ENCODE results near the gene MARS1.
"Not testable (repeated sequence)": the region's sequence is repeated elsewhere in the genome, so short reads cannot be mapped to it uniquely, and the experiment has no call there.

MARS1 gene

GRCh38 chr12:57473886-57474285 is 14.0 kb upstream of the MARS1 start:
- DNase-seq, result no peak

DNA sequence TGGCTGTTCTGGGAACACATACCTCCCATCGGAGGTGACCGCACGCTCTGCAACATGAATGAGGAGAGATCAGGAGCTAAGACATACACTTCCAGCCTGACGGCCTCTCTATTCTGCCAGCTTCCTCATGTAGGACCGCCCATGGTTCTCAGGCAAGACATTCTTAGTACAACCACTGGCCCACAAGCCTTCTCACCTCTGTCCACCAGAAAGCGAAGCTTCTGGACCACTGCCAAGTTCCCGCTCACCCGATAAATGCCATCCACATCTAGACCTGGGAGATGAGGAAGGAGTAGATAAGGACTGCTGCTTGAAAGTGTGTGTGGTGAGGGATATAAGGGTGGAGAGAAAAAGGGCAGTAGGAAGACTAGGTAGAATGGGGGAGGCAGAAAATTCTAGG is 13.4 kb upstream of the MARS1 start:
- no peak for DNase-seq

- DNase-seq, result no peak
These were observed 13.0 kb upstream of the MARS1 start for GRCh38 chr12:57474862-57475261.

- no peak for DNase-seq
These were observed 12.4 kb upstream of the MARS1 start for GRCh38 chr12:57475271-57476161.

DNA sequence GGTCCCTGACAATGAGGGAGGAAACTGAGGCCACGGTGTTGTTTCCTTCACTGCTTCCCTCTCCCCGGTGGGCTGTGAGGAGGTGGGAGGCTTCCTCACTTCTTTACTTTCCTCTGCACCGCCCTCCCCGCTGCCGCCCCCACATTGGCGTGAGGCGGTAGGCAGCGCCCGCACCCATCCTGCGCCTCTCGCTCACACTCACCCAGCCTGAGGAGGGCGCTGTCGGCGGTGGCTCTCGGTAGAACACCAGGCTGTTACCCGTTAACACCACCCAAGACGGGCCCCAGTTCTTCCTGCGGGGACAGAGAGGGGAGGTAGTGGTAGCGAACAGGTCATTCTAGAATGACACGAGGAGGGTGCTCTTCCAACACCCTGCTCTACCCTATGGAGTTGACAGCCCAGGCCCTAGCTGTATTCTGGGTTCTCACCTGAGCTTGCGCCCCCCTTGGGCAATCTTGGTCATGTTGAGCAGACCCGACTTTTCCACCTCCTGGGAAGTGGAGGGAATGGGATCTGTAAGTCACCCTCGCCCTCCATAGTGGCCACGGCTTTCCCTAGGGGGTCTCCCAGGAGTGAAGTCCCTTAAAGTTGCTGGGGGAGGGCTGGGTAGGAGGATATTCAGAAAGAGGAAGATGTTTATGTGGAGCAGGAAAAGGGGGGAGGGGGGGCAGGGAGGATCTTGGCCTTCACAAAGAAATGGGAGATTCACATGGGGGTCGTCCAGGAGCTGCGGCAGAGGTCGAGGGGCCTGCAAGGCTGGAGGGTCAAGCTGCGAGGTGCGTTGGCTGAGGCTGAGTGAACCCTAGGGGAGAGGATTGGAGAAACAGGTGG is 11.5 kb upstream of the MARS1 start:
- peak; percentile 79 for DNase-seq

DNA sequence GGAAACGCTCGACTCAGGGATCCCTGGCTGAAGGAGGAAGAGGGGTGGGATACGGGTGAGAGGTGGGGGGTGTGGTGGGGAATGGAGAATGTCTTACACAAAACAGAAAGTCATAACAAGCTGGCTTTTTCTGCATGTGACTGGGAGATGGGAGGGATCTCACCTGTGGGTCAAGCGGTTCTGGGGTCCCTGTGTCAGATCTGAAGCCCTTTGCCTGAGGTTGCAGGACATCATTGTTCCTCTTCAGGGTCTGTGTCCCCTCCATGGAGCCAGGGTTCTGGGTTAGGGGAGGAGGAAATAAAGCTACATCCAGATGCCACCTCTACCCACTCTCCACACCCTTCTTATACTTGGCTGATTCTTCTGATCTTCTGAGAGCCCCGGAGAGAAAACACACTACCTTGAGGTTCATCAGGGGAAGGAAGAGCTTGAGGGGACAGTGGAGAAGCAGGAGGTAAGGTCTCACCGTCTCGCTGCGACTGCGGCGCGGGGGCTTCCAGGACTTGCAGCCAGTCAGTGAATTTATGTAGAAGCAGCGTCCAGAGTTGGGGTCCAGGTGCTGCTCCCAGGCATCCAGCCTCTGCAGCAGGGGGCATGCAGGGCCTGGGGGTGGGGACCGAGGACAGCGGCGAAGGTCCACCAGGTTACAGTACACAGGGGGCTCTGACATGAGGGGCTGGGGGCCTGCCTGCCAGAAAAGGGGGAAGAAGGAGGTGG is 10.7 kb upstream of the MARS1 start:
- peak; percentile 41 for DNase-seq

- peak; percentile 70 for DNase-seq
These were observed 9.9 kb upstream of the MARS1 start for GRCh38 chr12:57477710-57478681.

DNA sequence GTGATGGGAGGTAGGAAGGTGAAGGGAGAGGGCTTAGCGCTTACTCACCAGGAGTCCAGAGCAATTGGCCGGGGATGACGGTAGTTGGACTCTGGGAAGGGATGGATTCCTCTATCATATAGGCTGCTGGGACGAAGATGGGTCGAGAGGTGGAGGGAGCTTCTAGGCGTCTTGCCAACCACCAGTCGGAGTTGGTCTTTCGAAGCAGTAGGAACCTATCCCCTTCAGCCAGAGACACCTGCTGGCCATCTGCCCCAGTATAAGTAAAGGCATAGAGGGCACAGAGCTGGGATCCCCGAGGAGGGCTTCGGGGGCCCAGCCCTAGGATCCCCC is 8.9 kb upstream of the MARS1 start:
- DNase-seq, result no peak

DNA sequence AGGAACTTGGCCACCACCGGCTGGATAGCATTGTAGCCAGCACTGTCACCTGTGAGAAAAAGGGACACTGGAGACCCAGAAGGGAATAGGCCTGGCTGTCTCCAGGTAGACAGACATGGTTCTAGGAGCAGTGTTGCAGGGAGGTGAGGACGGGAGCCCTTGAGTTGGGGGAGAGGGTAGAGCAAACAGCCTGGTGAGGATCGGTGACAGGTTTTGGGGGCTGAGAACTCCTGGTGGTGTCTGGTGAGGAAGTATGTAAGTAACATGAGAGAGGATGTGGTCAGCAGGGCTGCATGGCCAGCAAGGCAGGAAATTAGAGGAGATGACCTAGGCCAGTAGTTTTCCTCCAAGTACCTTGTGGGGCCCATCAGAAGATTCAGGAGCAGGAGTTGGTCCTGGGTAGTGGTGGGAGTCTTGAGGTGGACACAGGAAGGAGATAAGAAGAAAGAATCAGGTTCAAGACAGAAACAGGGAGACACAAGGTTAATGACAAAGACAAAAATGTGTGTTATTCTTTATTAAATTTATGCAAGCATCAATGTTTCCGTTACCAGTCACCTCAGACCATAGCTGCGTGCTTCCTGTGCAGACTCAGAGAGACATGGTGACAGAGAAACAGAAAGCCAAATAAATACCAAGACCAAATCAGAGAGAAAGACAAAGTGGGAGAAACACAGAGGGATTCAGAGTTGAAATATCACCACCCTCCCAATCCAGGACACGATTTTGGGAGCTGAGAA is 8.3 kb upstream of the MARS1 start, which contains the start of gene ARHGAP9:
ARHGAP9 (minus strand) TSS at position 491 of the 740 bp plus-strand sequence; CDS start at position 31, 460 bp downstream.
- DNase-seq, result peak; percentile 66

- DNase-seq, result no peak
These were observed 6.2 kb upstream of the MARS1 start for GRCh38 chr12:57481671-57482070.

GRCh38 chr12:57483466-57483865 is 4.4 kb upstream of the MARS1 start:
- DNase-seq, result no peak

DNA sequence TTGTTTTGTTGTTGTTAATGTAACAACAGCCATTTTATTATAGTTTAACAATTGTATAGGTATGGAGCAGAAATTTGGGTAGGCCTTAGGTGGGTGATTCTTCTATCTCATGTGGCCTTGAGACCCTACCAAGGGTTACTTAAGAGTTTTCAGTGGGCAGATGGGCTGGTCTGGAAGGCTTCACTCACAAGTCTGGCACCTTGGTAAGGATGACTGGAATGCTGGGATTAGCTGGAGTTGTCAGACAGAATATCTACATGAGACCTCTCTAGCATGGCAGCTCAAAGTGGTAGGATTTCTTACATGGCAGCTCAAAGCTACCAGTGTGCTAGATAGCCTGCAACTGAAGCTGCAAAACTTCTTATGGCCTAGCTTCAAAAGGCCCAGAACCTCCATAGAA is 2.2 kb upstream of the MARS1 start:
- no peak for DNase-seq

DNA sequence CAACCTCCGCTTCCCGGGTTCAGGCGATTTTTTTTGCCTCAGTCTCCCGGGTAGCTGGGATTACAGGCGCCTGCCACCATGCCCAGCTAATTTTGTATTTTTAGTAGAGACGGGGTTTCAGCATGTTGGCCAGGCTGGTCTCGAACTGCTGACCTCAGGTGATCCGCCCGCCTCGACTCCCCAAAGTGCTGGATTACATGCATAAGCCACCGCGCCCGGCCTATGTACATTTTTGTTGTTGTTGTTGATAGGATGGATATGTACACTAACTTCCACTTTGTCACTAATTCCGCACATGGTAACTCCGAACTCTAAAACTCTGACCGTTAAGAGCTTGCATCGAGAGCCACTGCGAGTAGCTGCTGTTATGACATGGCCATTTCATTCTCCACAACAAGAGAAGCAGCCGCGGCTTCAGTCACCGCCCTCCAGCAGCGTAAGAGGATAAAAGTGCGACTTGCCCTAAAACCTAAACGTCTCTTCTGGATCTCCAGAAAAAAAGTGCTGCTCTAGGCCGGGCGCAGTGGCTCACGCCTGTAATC is 742 bp upstream of the MARS1 start:
- DNase-seq, result no peak

DNA sequence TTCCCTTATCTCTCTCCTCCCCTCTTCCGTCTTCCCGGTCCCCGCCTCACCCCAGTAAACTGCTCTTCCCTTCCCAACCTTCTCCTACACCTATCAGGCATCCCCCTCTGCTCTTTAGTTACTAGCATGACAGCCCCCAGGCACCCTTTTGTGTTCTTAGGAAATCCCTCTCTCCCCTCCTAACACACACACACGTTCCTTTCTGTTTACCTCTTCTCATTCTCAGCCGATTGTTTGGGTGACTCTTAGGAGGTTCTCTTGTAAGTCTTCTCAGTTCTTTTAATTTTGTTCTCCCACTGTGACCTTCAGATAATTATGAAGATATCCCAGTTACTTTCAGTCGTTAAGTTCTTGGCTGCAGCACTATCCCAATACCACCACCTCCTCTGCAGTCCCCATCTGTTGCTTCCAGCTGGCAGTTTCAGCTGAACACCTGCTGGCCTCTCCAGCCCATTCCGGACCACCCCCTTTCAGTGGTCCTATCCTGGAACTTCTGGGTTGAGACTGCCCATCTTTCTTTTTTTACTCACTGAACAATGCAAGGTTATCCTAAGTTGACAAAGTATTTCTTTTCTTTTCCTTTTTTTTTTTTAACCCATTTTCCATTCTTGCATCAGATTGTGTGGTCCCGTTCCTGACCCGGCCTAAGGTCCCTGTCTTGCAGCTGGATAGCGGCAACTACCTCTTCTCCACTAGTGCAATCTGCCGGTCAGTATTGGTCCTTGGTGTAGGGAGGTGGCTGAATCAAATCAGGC is 711 bp downstream of the MARS1 start:
- no peak for DNase-seq

DNA sequence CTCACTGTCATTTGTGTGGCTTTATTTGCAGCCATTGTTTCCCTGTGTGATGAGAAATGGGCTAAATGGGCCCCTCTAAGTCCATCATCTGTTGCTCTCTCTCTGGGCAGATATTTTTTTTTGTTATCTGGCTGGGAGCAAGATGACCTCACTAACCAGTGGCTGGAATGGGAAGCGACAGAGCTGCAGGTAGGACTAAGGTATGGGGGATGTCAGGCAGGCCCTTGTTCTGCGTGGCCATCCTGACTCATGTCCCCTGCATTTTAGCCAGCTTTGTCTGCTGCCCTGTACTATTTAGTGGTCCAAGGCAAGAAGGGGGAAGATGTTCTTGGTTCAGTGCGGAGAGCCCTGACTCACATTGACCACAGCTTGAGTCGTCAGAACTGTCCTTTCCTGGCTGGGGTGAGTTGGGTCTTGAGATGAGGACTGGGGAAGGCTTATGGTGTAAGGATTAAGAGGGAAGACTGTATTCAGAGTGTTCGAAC is 1.3 kb downstream of the MARS1 start:
- DNase-seq, result no peak

- DNase-seq, result no peak
These were observed 2.3 kb downstream of the MARS1 start for GRCh38 chr12:57490126-57490525.

- no peak for DNase-seq
These were observed 3.8 kb downstream of the MARS1 start for GRCh38 chr12:57491393-57492280.

DNA sequence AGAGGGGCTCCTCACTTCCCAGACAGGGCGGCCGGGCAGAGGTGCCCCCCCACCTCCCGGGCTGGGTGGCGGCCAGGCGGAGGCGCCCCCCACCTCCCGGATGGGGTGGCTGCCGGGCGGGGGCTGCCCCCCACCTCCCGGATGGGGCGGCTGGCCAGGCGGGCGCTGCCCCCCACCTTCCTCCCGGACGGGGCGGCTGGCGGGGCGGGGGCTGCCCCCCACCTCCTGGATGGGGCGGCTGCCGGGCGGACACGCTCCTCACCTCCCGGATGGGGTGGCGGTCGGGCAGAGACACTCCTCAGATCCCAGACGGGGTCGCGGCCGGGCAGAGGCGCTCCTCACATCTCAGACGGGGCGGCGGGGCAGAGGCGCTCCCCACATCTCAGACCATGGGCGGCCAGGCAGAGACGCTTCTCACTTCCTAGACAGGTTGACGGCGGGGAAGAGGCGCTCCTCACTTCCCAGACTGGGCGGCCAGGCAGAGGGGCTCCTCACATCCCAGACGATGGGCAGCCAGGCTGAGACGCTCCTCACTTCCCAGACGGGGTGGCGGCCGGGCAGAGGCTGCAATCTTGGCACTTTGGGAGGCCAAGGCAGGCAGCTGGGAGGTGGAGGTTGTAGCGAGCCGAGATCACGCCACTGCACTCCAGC is 7.3 kb downstream of the MARS1 start:
- DNase-seq, result not testable (repeated sequence)
